ENCODE measurements around the gene ZNF654. TPM values are rescaled to one million over a fixed set of nuclear protein-coding genes. Genes with fewer than 3 reads are reported as not detected.

The ZNF654 gene
- 2.3 and 6.0 TPM in 2 replicates for total RNA-seq

GRCh38 chr3:88058581-88059379 lies at the start of gene ZNF654, which contains the start of gene CGGBP1:
Gene ZNF654 (plus strand): TSS chr3:88059255. CDS start chr3:88059320, 65 bp downstream.
Gene CGGBP1 (minus strand): TSS chr3:88059005. CDS start chr3:88055976, 3,029 bp downstream.

GRCh38 chr3:88149509-88150362 lies 90.7 kb downstream of the ZNF654 start, which contains the start of gene C3orf38:
Gene C3orf38 (plus strand): TSS chr3:88149959. CDS start chr3:88150053, 94 bp downstream.

Other genes with a start within 250 kb of the ZNF654 start
- 31.9 and 34.4 TPM in 2 replicates for gene CGGBP1, start 250 bp upstream of the ZNF654 start, total RNA-seq
- gene C3orf38, start 90.7 kb downstream of the ZNF654 start, total RNA-seq = 11.9 and 21.0 TPM in 2 replicates